Measurements from ENCODE around the gene CPEB3.

- TF ChIP-seq CTCF (IDR thresholded peaks at IDR 0.05) (no peak), POLR2A (IDR thresholded peaks at IDR 0.05) (no peak)
Observed at GRCh38 chr10:92156874-92157773, 133.8 kb downstream of the CPEB3 start.

All from adrenal gland (tissue), 5 donors.